GM12891 (cell line): ENCODE data around the gene PNLIP.

ENCODE experiments used
- DNase-seq: peaks from one replicate; pipeline ENCODE4 v3.0.0; 2011; ENCODE audit warnings: low spot score; ENCODE audit not compliant: insufficient read length
- FAIRE-seq: peaks from 2 replicates; lab custom pipeline; 2011; peaks lifted over from hg19 to GRCh38; lab: Jason Lieb, UNC
- PAX5 ChIP-seq: IDR thresholded peaks from 2 replicates; pipeline ENCODE4 v1.6.1; 2011; ENCODE audit warnings: low read length, moderate library complexity, mild to moderate bottlenecking; ENCODE audit not compliant: insufficient read depth, severe bottlenecking
- POLR2A ChIP-seq: IDR thresholded peaks from 2 replicates; pipeline ENCODE4 v1.6.1; 2011; ENCODE audit warnings: low read depth, low read length, control low read depth
- POLR2AphosphoS5 ChIP-seq: IDR thresholded peaks from 2 replicates; pipeline ENCODE4 v1.6.1; 2011; ENCODE audit warnings: low read depth, low read length, control low read depth
- POU2F2 ChIP-seq: IDR thresholded peaks from 2 replicates; pipeline ENCODE4 v1.6.1; 2011; ENCODE audit warnings: low read depth, mild to moderate bottlenecking, control low read depth, low read length, moderate library complexity
- SPI1 ChIP-seq: IDR thresholded peaks from 2 replicates; pipeline ENCODE4 v1.6.1; 2011; ENCODE audit warnings: low read depth, low read length, control low read depth
- TAF1 ChIP-seq: IDR thresholded peaks from 2 replicates; pipeline ENCODE4 v1.6.1; 2011; ENCODE audit warnings: low read depth, low read length, control low read depth

Gene PNLIP

GRCh38 chr10:116610443-116611152, 64.9 kb downstream of the PNLIP start:
- no peak for FAIRE-seq
- TF ChIP-seq PAX5 (no peak), TAF1 (no peak), POLR2AphosphoS5 (no peak), POLR2A (no peak), SPI1 (no peak), POU2F2 (no peak)
- no peak for DNase-seq

DNA sequence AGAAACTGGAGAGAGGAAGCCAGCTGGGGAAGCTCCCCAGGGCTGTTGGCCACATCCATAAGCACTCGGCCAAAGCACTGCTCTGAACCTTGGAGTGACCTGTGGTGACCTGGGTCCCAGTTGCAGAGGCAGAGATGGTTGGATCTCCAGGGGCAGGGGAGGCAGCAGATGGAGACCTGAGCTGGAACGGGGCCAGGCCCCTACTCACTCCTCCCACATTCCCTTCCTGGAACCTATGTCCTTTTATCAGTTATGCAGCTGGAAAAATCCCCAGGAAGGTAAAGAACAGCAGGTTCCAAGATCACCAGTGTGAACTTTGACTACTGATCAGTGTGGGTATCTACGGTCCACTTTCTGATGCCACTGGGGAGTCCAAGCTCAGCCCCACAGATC, 65.4 kb downstream of the PNLIP start:
- TF ChIP-seq PAX5 (no peak), SPI1 (no peak), POLR2A (no peak), POU2F2 (no peak), POLR2AphosphoS5 (no peak), TAF1 (no peak)
- FAIRE-seq (no peak), DNase-seq (no peak)

DNA sequence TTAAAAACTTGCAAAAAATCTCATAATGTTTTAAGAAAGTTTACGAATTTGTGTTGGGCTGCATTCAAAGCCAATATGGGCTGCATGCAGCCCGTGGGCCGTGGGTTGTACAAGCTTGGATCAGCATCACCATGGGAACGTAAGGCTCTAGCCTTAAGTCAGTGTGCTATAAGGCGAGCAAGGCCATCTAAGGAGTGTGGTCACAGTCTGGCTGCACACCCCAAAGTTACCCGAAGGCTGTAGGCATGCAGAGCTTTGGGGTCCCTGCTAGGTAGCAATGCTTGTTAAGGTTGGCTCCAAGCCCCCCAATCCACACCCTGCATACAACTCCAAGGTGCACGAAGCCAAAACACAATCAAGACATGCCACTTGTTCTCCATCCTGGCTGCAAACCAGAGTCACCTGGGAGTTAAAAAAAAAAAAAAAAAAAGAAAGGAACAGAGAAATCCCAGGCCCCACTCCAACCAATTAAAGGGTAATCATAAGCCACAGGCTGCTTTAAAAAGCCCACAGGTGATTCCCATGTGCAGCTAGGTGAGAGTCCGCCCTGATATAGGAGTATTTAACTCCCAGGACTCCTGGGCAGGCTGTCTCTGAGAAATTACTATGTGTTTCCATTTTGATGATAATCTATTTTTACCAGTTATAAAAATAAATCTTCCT, 66.5 kb downstream of the PNLIP start:
- FAIRE-seq: no peak
- DNase-seq: no peak
- TF ChIP-seq PAX5: no peak
- TF ChIP-seq POLR2AphosphoS5: no peak
- TF ChIP-seq TAF1: no peak
- no peak for TF ChIP-seq POU2F2
- TF ChIP-seq POLR2A: no peak
- TF ChIP-seq SPI1: no peak

GRCh38 chr10:116613471-116613870, 67.7 kb downstream of the PNLIP start:
- TF ChIP-seq SPI1 (no peak), PAX5 (no peak), POLR2AphosphoS5 (no peak), POU2F2 (no peak), POLR2A (no peak), TAF1 (no peak)
- FAIRE-seq (no peak), DNase-seq (no peak)

GRCh38 chr10:116614796-116615195, 69.1 kb downstream of the PNLIP start:
- TF ChIP-seq TAF1: no peak
- TF ChIP-seq SPI1: no peak
- TF ChIP-seq POLR2AphosphoS5: no peak
- no peak for TF ChIP-seq PAX5
- TF ChIP-seq POLR2A: no peak
- TF ChIP-seq POU2F2: no peak
- DNase-seq (no peak), FAIRE-seq (no peak)

DNA sequence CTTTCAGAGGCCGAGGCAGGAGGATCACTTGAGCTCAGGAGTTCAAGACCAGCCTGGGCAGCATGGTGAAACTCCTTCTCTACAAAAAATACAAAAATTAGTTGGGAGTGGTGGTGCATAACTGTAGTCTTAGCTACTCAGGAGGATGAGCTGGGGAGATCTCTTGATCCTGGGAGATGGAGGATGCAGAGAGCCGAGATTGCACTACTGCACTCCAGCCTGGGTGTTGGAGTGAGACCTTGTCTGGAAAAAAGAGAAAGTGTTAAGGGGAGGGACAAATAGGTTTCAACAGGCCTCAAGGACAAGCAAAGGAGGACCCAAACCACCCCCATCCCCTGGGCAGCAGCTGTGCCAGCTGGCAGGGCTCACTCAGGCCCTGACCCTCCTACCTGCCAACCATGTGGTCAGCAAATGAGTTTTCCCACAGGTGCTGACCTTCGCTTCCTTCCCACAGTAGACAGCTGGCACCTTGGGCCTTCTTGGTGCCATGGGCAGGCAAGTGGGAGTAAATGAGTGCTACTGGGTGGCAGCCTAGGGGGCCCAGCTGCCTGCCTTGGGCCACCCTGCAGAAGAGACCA, 69.6 kb downstream of the PNLIP start:
- TF ChIP-seq TAF1 (no peak), POLR2AphosphoS5 (no peak), SPI1 (no peak), POLR2A (no peak), PAX5 (no peak), POU2F2 (no peak)
- DNase-seq (no peak), FAIRE-seq (no peak)
